Measurements from ENCODE around the gene ARID5A. TPM values are rescaled to one million over a fixed set of nuclear protein-coding genes. Genes with fewer than 3 reads are reported as not detected.

ARID5A gene
- polyA plus RNA-seq, 1 donor from 2014 or later: not detected

DNA sequence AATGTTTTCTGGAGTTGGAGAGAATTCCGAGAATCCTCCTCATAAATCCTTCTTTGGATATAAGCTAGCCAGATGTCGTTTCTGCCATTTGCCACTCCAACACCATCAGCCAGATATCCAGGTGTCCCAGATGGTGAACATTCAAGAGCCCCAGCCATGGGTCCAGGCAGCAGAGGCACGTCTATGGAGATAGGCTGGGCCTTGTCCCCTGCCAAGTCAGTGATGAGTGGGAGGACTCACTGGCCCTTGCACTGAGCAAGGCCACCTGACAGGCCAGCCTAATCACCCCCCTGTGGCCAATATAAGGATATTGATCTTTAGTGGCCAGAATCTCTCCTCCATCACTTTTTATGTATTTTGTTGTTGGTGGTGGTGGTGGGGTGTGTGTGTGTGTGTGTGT lies 28.0 kb downstream of the ARID5A start:
- Histone ChIP-seq H3K4me2 (ENCODE audit: low read length) (no peak overlapping the region), H3K36me3 (ENCODE audit: insufficient read depth, low read length) (no peaks in the 10 kb centered on the region), H2AFZ (ENCODE audit: low read depth, low read length) (no peak overlapping the region), H3K27ac (ENCODE audit: low read length) (no peak overlapping the region), H3K9me3 (ENCODE audit: low read length) (no peaks in the 10 kb centered on the region), H3K27me3 (ENCODE audit: insufficient read depth, low read depth, low read length) (no peaks in the 10 kb centered on the region), H3F3A (ENCODE audit: insufficient read depth, low read length, poor library complexity, severe bottlenecking) (no peaks in the 10 kb centered on the region), H3K4me3 (ENCODE audit: low read length) (no peak overlapping the region), H3K9ac (ENCODE audit: low read length) (no peak overlapping the region), H3K9me2 (ENCODE audit: insufficient read depth, low read length) (no peaks in the 10 kb centered on the region), H3K79me2 (replicated peaks; ENCODE audit: insufficient read depth, low read length) (no peaks in the 10 kb centered on the region), H4K20me1 (ENCODE audit: insufficient read depth) (no peaks in the 10 kb centered on the region)
- TF ChIP-seq RAD21 (conservative IDR thresholded peaks at IDR 0.05) (no peak), EZH2 (IDR thresholded peaks at IDR 0.05; ENCODE audit: borderline replicate concordance, insufficient read depth, low read length, poor library complexity, severe bottlenecking) (no peak), MXI1 (conservative IDR thresholded peaks at IDR 0.05; ENCODE audit: poor library complexity, severe bottlenecking) (no peak), EP300 (conservative IDR thresholded peaks at IDR 0.05; ENCODE audit: poor library complexity, severe bottlenecking) (no peak), POLR2AphosphoS5 (IDR thresholded peaks at IDR 0.05) (no peak), SMC3 (conservative IDR thresholded peaks at IDR 0.05; ENCODE audit: poor library complexity) (no peak), TAF1 (IDR thresholded peaks at IDR 0.05; ENCODE audit: low read depth) (no peak)
- TF ChIP-seq, protein P1, sequence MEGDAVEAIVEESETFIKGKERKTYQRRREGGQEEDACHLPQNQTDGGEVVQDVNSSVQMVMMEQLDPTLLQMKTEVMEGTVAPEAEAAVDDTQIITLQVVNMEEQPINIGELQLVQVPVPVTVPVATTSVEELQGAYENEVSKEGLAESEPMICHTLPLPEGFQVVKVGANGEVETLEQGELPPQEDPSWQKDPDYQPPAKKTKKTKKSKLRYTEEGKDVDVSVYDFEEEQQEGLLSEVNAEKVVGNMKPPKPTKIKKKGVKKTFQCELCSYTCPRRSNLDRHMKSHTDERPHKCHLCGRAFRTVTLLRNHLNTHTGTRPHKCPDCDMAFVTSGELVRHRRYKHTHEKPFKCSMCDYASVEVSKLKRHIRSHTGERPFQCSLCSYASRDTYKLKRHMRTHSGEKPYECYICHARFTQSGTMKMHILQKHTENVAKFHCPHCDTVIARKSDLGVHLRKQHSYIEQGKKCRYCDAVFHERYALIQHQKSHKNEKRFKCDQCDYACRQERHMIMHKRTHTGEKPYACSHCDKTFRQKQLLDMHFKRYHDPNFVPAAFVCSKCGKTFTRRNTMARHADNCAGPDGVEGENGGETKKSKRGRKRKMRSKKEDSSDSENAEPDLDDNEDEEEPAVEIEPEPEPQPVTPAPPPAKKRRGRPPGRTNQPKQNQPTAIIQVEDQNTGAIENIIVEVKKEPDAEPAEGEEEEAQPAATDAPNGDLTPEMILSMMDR (IDR thresholded peaks at IDR 0.05; ENCODE audit: poor library complexity, severe bottlenecking): no peak
- TF ChIP-seq, protein P2, sequence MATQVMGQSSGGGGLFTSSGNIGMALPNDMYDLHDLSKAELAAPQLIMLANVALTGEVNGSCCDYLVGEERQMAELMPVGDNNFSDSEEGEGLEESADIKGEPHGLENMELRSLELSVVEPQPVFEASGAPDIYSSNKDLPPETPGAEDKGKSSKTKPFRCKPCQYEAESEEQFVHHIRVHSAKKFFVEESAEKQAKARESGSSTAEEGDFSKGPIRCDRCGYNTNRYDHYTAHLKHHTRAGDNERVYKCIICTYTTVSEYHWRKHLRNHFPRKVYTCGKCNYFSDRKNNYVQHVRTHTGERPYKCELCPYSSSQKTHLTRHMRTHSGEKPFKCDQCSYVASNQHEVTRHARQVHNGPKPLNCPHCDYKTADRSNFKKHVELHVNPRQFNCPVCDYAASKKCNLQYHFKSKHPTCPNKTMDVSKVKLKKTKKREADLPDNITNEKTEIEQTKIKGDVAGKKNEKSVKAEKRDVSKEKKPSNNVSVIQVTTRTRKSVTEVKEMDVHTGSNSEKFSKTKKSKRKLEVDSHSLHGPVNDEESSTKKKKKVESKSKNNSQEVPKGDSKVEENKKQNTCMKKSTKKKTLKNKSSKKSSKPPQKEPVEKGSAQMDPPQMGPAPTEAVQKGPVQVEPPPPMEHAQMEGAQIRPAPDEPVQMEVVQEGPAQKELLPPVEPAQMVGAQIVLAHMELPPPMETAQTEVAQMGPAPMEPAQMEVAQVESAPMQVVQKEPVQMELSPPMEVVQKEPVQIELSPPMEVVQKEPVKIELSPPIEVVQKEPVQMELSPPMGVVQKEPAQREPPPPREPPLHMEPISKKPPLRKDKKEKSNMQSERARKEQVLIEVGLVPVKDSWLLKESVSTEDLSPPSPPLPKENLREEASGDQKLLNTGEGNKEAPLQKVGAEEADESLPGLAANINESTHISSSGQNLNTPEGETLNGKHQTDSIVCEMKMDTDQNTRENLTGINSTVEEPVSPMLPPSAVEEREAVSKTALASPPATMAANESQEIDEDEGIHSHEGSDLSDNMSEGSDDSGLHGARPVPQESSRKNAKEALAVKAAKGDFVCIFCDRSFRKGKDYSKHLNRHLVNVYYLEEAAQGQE (IDR thresholded peaks at IDR 0.05; ENCODE audit: borderline replicate concordance): no peak

DNA sequence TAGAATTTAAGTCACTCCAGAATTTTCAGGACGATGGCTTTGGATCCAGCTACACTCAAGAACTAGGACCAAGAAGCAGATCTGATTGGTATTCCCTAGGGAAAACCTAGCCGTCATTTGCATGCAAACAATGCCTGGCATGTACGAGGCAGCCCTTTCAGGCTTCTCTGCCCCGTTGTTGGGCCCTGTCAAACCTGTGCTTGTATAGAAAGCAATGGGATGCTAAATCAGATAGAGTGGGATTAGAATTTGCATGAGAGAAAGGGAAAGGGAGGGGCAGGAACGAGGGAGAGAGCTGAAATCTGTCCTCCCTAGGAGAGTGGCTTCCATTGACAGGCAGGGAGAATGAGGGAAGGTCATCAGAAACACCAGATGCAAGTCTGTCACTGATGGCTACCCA lies 28.6 kb downstream of the ARID5A start:
- Histone ChIP-seq H3K9ac (ENCODE audit: low read length) (no peak overlapping the region), H3K4me2 (ENCODE audit: low read length) (no peak overlapping the region), H3K9me3 (ENCODE audit: low read length) (no peaks in the 10 kb centered on the region), H3K27ac (ENCODE audit: low read length) (no peak overlapping the region), H4K20me1 (ENCODE audit: insufficient read depth) (no peaks in the 10 kb centered on the region), H2AFZ (ENCODE audit: low read depth, low read length) (no peak overlapping the region), H3K27me3 (ENCODE audit: insufficient read depth, low read depth, low read length) (no peaks in the 10 kb centered on the region), H3K9me2 (ENCODE audit: insufficient read depth, low read length) (no peaks in the 10 kb centered on the region), H3K4me3 (ENCODE audit: low read length) (no peak overlapping the region), H3F3A (ENCODE audit: insufficient read depth, low read length, poor library complexity, severe bottlenecking) (no peaks in the 10 kb centered on the region), H3K79me2 (replicated peaks; ENCODE audit: insufficient read depth, low read length) (no peaks in the 10 kb centered on the region), H3K36me3 (ENCODE audit: insufficient read depth, low read length) (no peaks in the 10 kb centered on the region)
- TF ChIP-seq MXI1 (conservative IDR thresholded peaks at IDR 0.05; ENCODE audit: poor library complexity, severe bottlenecking) (no peak), EZH2 (IDR thresholded peaks at IDR 0.05; ENCODE audit: borderline replicate concordance, insufficient read depth, low read length, poor library complexity, severe bottlenecking) (no peak), SMC3 (conservative IDR thresholded peaks at IDR 0.05; ENCODE audit: poor library complexity) (no peak), TAF1 (IDR thresholded peaks at IDR 0.05; ENCODE audit: low read depth) (no peak), EP300 (conservative IDR thresholded peaks at IDR 0.05; ENCODE audit: poor library complexity, severe bottlenecking) (no peak), RAD21 (conservative IDR thresholded peaks at IDR 0.05) (no peak), POLR2AphosphoS5 (IDR thresholded peaks at IDR 0.05) (no peak)
- TF ChIP-seq, protein P2 (IDR thresholded peaks at IDR 0.05; ENCODE audit: borderline replicate concordance): no peak
- TF ChIP-seq, protein P1 (IDR thresholded peaks at IDR 0.05; ENCODE audit: poor library complexity, severe bottlenecking): no peak
